K562 (cell line): ENCODE data around the gene MRPL38. TPM values are rescaled to one million over a fixed set of nuclear protein-coding genes. Genes with fewer than 3 reads are reported as not detected.
A peak's percentile ranks its signal among the peaks of the same experiment; 100 is the strongest.

ENCODE experiments used
- BCOR ChIP-seq: fragments of 450-650 bp; IDR thresholded peaks from 2 replicates; pipeline ENCODE4 v1.6.1; 2016
- HNRNPLL ChIP-seq: fragments of 200-400 bp; formaldehyde crosslinking; IDR thresholded peaks from 2 replicates; pipeline ENCODE4 v1.6.1; 2017; ENCODE audit warnings: low read length, low read depth, mild to moderate bottlenecking; ENCODE audit not compliant: poor library complexity, severe bottlenecking
- JUNB ChIP-seq: fragments of 450-650 bp; formaldehyde crosslinking; conservative IDR thresholded peaks from 2 replicates; pipeline ENCODE4 v1.4.0; 2020; ENCODE audit warnings: mild to moderate bottlenecking
- KLF1 ChIP-seq: fragments of 450-650 bp; IDR thresholded peaks from 2 replicates; pipeline ENCODE4 v1.6.1; 2016; ENCODE audit warnings: missing genetic modification characterization, missing compliant biosample characterization
- LCOR ChIP-seq: sonication (generic); formaldehyde crosslinking; IDR thresholded peaks from 2 replicates; pipeline ENCODE4 v1.8.0; 2022; ENCODE audit warnings: mild to moderate bottlenecking, missing genetic modification reagents
- MXI1 ChIP-seq: IDR thresholded peaks from 2 replicates; pipeline ENCODE4 v1.6.1; 2011; ENCODE audit warnings: low read depth, mild to moderate bottlenecking, improper control_type of control experiment, low read length
- NR1H2 ChIP-seq: sonication (generic); formaldehyde crosslinking; IDR thresholded peaks from 2 replicates; pipeline ENCODE4 v1.4.0; 2020; ENCODE audit warnings: mild to moderate bottlenecking, missing genetic modification reagents
- PHF20 ChIP-seq: fragments of 450-650 bp; IDR thresholded peaks from 2 replicates; pipeline ENCODE4 v1.6.1; 2018; ENCODE audit not compliant: partially characterized antibody
- POLR2AphosphoS2 ChIP-seq: IDR thresholded peaks from 2 replicates; pipeline ENCODE4 v1.6.1; 2012; ENCODE audit warnings: low read length, improper control_type of control experiment
- RFX7 ChIP-seq: fragments of 250-450 bp; sonication (Bioruptor Pico); IDR thresholded peaks from 2 replicates; pipeline ENCODE4 v1.5.1; 2021; ENCODE audit warnings: mild to moderate bottlenecking
- SMARCA4 ChIP-seq: fragments of 450-650 bp; IDR thresholded peaks from 2 replicates; pipeline ENCODE4 v1.6.1; 2016
- ZNF140 ChIP-seq: fragments of 250-450 bp; sonication (Bioruptor Pico); IDR thresholded peaks from 2 replicates; pipeline ENCODE4 v1.8.0; 2021; ENCODE audit warnings: moderate library complexity, mild to moderate bottlenecking, inconsistent platforms
- ZNF586 ChIP-seq: fragments of 450-650 bp; formaldehyde crosslinking; conservative IDR thresholded peaks from 2 replicates; pipeline ENCODE4 v1.4.0; 2020; ENCODE audit warnings: mild to moderate bottlenecking, moderate library complexity
- ZNF77 ChIP-seq: fragments of 250-450 bp; sonication (Bioruptor Pico); IDR thresholded peaks from 2 replicates; pipeline ENCODE4 v1.5.0; 2020
- polyA plus RNA-seq, 8 experiments: library from polyadenylated mRNA; depleted of rRNA in 4 of 8; stranded (reverse) in 5 of 8; unstranded in 3 of 8; fragments of >200 nt; fragmentation: Nextera tagmentation in 2 of 8; fragmentation: Illumina TruSeq in 1 of 8; extraction: Ambion mirVana in 2 of 8; extraction: Trizol in 1 of 8; gene quantifications; 2 replicates each; pipeline versions ENCODE4 v1.2.1 to v1.2.3, GENCODE V29; 2011 to 2014; ENCODE audit warnings: inconsistent platforms in 1 of 8, missing spikeins in 1 of 8
- total RNA-seq, 7 experiments: library from RNA; depleted of rRNA in 6 of 7; stranded (reverse); fragments of >200 nt in 6 of 7; fragmentation: Illumina TruSeq in 2 of 7; extraction: Trizol in 2 of 7; gene quantifications; 2 replicates each; pipeline versions ENCODE4 v1.2.1 to v1.2.3, GENCODE V29; 2011 to 2021; ENCODE audit warnings: low replicate concordance in 1 of 7
- TF ChIP-seq, protein P1 (sequence below): fragments of 150-350 bp; IDR thresholded peaks from 2 replicates; pipeline ENCODE4 v1.6.1; 2014; ENCODE audit warnings: low read depth, mild to moderate bottlenecking, low read length, borderline replicate concordance
- TF ChIP-seq, protein P2 (sequence below): fragments of 250-450 bp; sonication (Bioruptor Pico); IDR thresholded peaks from 2 replicates; pipeline ENCODE4 v1.6.1; 2021; ENCODE audit warnings: mild to moderate bottlenecking
- TF ChIP-seq, protein P3 (sequence below): fragments of 450-650 bp; IDR thresholded peaks from 2 replicates; pipeline ENCODE4 v1.6.1; 2016; ENCODE audit warnings: mild to moderate bottlenecking
- TF ChIP-seq, protein P4 (sequence below), 2 experiments: fragments of 200-800 bp in 1 of 2; sonication (Bioruptor generic) in 1 of 2; sonication (generic) in 1 of 2; formaldehyde crosslinking in 1 of 2; IDR thresholded peaks in 1 of 2; conservative IDR thresholded peaks in 1 of 2; 2 replicates each; pipeline versions ENCODE4 v1.5.0 to v1.6.1; 2016 to 2020; ENCODE audit warnings: missing compliant biosample characterization in 1 of 2, missing genetic modification characterization in 1 of 2, missing genetic modification reagents in 1 of 2
- TF ChIP-seq, protein P5 (sequence below): sonication (generic); formaldehyde crosslinking; IDR thresholded peaks from 2 replicates; pipeline ENCODE4 v1.9.0; 2022; ENCODE audit warnings: mild to moderate bottlenecking, missing genetic modification reagents

MRPL38 gene
- total and polyA plus RNA-seq, 9 of the 15 experiments (the other 6 are each of a cell fraction or from before 2014, with no cell fraction given): 4.5 to 154 (median 48.5) TPM

DNA sequence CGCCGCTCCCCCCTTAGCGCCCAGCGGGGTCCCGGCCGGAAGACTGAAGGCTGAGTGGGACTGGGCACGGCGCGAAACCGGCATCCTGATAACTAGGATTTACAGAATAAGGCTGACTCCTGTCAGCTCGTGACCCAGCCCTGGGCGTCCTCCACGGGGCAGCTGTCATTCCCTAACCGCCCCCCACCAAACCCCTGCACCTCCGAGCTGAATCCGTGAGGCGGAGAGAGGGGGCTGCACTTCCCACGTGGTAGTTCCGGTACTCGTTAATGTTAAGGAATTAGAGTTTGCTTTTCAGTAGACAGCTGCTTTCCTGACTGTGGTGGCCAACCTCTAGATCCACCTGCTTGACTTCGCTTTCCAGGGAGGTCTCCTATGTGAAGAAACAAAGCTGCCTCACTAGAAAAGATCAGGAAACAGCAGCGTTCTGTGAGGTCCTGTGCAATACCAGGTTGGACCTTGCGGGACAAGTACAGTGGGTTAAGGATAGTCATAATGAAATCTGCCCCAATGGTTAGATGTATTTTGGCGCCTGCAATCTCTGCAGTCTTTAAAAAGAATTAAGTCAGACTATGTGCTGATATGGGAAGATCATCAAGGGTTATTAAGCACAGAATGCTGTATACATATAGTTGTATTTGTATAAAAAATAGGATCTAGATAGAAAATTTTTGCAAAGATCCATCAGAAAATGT, 48.5 kb downstream of the MRPL38 start (continued):
- TF ChIP-seq BCOR: no peak
- TF ChIP-seq ZNF586 (CRISPR knock-in tag): no peak
- TF ChIP-seq MXI1: no peak
- TF ChIP-seq POLR2AphosphoS2: peak; percentile 54
- TF ChIP-seq, protein P1, sequence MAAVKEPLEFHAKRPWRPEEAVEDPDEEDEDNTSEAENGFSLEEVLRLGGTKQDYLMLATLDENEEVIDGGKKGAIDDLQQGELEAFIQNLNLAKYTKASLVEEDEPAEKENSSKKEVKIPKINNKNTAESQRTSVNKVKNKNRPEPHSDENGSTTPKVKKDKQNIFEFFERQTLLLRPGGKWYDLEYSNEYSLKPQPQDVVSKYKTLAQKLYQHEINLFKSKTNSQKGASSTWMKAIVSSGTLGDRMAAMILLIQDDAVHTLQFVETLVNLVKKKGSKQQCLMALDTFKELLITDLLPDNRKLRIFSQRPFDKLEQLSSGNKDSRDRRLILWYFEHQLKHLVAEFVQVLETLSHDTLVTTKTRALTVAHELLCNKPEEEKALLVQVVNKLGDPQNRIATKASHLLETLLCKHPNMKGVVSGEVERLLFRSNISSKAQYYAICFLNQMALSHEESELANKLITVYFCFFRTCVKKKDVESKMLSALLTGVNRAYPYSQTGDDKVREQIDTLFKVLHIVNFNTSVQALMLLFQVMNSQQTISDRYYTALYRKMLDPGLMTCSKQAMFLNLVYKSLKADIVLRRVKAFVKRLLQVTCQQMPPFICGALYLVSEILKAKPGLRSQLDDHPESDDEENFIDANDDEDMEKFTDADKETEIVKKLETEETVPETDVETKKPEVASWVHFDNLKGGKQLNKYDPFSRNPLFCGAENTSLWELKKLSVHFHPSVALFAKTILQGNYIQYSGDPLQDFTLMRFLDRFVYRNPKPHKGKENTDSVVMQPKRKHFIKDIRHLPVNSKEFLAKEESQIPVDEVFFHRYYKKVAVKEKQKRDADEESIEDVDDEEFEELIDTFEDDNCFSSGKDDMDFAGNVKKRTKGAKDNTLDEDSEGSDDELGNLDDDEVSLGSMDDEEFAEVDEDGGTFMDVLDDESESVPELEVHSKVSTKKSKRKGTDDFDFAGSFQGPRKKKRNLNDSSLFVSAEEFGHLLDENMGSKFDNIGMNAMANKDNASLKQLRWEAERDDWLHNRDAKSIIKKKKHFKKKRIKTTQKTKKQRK: no peak
- no peak for TF ChIP-seq ZNF140 (CRISPR knock-in tag)
- no peak for TF ChIP-seq HNRNPLL
- TF ChIP-seq LCOR: no peak; the same call in 1 of the 2 replicates
- no peak for TF ChIP-seq KLF1 (tag)
- no peak for TF ChIP-seq ZNF77 (CRISPR knock-in tag)
- TF ChIP-seq SMARCA4: no peak
- TF ChIP-seq, protein P2, sequence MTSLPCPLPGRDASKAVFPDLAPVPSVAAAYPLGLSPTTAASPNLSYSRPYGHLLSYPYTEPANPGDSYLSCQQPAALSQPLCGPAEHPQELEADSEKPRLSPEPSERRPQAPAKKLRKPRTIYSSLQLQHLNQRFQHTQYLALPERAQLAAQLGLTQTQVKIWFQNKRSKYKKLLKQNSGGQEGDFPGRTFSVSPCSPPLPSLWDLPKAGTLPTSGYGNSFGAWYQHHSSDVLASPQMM (CRISPR knock-in tag): no peak
- TF ChIP-seq, protein P3, sequence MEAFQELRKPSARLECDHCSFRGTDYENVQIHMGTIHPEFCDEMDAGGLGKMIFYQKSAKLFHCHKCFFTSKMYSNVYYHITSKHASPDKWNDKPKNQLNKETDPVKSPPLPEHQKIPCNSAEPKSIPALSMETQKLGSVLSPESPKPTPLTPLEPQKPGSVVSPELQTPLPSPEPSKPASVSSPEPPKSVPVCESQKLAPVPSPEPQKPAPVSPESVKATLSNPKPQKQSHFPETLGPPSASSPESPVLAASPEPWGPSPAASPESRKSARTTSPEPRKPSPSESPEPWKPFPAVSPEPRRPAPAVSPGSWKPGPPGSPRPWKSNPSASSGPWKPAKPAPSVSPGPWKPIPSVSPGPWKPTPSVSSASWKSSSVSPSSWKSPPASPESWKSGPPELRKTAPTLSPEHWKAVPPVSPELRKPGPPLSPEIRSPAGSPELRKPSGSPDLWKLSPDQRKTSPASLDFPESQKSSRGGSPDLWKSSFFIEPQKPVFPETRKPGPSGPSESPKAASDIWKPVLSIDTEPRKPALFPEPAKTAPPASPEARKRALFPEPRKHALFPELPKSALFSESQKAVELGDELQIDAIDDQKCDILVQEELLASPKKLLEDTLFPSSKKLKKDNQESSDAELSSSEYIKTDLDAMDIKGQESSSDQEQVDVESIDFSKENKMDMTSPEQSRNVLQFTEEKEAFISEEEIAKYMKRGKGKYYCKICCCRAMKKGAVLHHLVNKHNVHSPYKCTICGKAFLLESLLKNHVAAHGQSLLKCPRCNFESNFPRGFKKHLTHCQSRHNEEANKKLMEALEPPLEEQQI: no peak
- TF ChIP-seq JUNB: no peak
- TF ChIP-seq PHF20: no peak
- TF ChIP-seq, protein P4, sequence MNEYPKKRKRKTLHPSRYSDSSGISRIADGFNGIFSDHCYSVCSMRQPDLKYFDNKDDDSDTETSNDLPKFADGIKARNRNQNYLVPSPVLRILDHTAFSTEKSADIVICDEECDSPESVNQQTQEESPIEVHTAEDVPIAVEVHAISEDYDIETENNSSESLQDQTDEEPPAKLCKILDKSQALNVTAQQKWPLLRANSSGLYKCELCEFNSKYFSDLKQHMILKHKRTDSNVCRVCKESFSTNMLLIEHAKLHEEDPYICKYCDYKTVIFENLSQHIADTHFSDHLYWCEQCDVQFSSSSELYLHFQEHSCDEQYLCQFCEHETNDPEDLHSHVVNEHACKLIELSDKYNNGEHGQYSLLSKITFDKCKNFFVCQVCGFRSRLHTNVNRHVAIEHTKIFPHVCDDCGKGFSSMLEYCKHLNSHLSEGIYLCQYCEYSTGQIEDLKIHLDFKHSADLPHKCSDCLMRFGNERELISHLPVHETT (CRISPR knock-in tag; conservative IDR thresholded peaks at IDR 0.05 in 1 of 2, IDR thresholded peaks at IDR 0.05 in 1 of 2): no peak
- TF ChIP-seq NR1H2 (CRISPR knock-in tag): no peak
- TF ChIP-seq, protein P5, sequence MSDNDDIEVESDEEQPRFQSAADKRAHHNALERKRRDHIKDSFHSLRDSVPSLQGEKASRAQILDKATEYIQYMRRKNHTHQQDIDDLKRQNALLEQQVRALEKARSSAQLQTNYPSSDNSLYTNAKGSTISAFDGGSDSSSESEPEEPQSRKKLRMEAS (CRISPR knock-in tag): peak; percentile 66
- no peak for TF ChIP-seq RFX7 (CRISPR knock-in tag)
